Measurements from ENCODE around the gene NSUN7.

DNA sequence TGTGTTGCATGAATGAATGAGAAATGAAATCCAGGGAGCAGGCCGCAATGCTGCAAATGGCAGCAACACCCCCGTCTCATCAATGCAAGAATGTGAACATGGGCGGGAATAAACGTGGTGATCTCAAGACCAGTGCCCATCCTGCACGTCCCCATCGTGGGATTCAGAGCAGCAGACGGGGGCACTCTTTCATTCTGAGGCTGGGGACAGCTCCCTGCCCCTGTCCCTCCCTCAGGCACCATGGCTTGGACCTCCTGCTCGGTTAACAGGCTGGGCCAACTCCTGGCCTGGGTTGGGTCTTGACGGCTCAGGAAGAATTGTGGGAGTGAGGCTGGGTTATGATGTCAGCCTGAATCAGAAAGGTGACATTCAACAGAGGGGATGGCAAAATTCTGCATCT is 78.9 kb downstream of the NSUN7 start:
- TF ChIP-seq, protein P1, sequence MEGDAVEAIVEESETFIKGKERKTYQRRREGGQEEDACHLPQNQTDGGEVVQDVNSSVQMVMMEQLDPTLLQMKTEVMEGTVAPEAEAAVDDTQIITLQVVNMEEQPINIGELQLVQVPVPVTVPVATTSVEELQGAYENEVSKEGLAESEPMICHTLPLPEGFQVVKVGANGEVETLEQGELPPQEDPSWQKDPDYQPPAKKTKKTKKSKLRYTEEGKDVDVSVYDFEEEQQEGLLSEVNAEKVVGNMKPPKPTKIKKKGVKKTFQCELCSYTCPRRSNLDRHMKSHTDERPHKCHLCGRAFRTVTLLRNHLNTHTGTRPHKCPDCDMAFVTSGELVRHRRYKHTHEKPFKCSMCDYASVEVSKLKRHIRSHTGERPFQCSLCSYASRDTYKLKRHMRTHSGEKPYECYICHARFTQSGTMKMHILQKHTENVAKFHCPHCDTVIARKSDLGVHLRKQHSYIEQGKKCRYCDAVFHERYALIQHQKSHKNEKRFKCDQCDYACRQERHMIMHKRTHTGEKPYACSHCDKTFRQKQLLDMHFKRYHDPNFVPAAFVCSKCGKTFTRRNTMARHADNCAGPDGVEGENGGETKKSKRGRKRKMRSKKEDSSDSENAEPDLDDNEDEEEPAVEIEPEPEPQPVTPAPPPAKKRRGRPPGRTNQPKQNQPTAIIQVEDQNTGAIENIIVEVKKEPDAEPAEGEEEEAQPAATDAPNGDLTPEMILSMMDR (IDR thresholded peaks at IDR 0.05): no peak
- no peak for TF ChIP-seq POLR2AphosphoS5 (IDR thresholded peaks at IDR 0.05; ENCODE audit: low read depth, low read length)

All from Panc1 (cell line).